Natural killer cell (primary cell): ENCODE data around the gene RETREG1. TPM values are rescaled to one million over a fixed set of nuclear protein-coding genes. Genes with fewer than 3 reads are reported as not detected.

Experiments used
- ATAC-seq, 3 donors: fragments of 150-1000 bp in 2 of 3; fragments of 200-7000 bp in 1 of 3; cut with Tn5 transposase; 1 replicate in 1 of 3; 2 replicates in 2 of 3; pipeline ENCODE4 v1.10.0; 2021; ENCODE audit warnings: mild to moderate bottlenecking in 2 of 3, moderate library complexity in 2 of 3
- DNase-seq, 2 donors: peaks; one replicate each; pipeline versions ENCODE4 v3.0.0 to v3.0.0-alpha.2; 2013 to 2021; ENCODE audit warnings: mixed read lengths in 1 of 2
- H3K27ac ChIP-seq: one replicate; pipeline ENCODE4 v1.5.1; 2013; ENCODE audit warnings: mild to moderate bottlenecking, low read length
- H3K27me3 ChIP-seq: one replicate; pipeline ENCODE4 v1.6.1; 2013; ENCODE audit warnings: low read length; ENCODE audit not compliant: control insufficient read depth, insufficient read depth
- H3K36me3 ChIP-seq: one replicate; pipeline ENCODE4 v1.6.1; 2013; ENCODE audit warnings: low read length; ENCODE audit not compliant: control insufficient read depth, insufficient read depth
- H3K4me1 ChIP-seq: one replicate; pipeline ENCODE4 v1.6.1; 2013; ENCODE audit warnings: low read length; ENCODE audit not compliant: control insufficient read depth, insufficient read depth
- H3K4me3 ChIP-seq: one replicate; pipeline ENCODE4 v1.5.1; 2013; ENCODE audit warnings: low read length
- H3K9me3 ChIP-seq: one replicate; pipeline ENCODE4 v1.6.1; 2013; ENCODE audit warnings: low read length; ENCODE audit not compliant: control insufficient read depth, insufficient read depth
- H3K27ac Mint-ChIP-seq, 2 donors: one replicate each; pipeline ENCODE4 v1.8.0; 2022; ENCODE audit warnings: mild to moderate bottlenecking in 2 of 2, mixed read lengths in 2 of 2, moderate library complexity in 1 of 2
- H3K27me3 Mint-ChIP-seq, 2 donors: one replicate each; pipeline ENCODE4 v1.8.0; 2022; ENCODE audit warnings: low read depth in 2 of 2, mixed read lengths in 2 of 2
- H3K36me3 Mint-ChIP-seq: one replicate; pipeline ENCODE4 v1.8.0; 2022; ENCODE audit warnings: mixed read lengths
- H3K4me1 Mint-ChIP-seq, 2 donors: one replicate each; pipeline ENCODE4 v1.8.0; 2022; ENCODE audit warnings: mixed read lengths in 2 of 2
- H3K4me3 Mint-ChIP-seq: one replicate; pipeline ENCODE4 v1.8.0; 2022; ENCODE audit warnings: mild to moderate bottlenecking, moderate library complexity, mixed read lengths
- H3K9me3 Mint-ChIP-seq, 2 donors: one replicate each; pipeline ENCODE4 v1.8.0; 2022; ENCODE audit warnings: mixed read lengths in 2 of 2
- WGBS: methylation state at CpG from one replicate; pipeline ENCODE4 v1.1.7; 2013; ENCODE audit warnings: missing lambda C conversion rate; ENCODE audit not compliant: insufficient coverage; 5-methylcytosine and 5-hydroxymethylcytosine counted together
- intact Hi-C: fragments of 100-400 bp; cut with micrococcal nuclease; formaldehyde crosslinking; loops from one replicate; pipeline ENCODE4 v1.14.2; 2022
- total RNA-seq, 4 donors: library from RNA; stranded (reverse); fragments of 120-200 nt in 1 of 4; gene quantifications; one replicate each; pipeline versions ENCODE4 v1.2.3 to v1.2.4, GENCODE V29; 2013 to 2022
- TF ChIP-seq, protein P1 (sequence below): fragments of 200-600 bp; IDR thresholded peaks from one replicate; pipeline ENCODE4 v1.8.0; 2022; ENCODE audit warnings: antibody characterized with exemption

The RETREG1 gene
- total RNA-seq, 3 donors from 2014 or later (not counting 1 experiment from before 2014, with no cell fraction given), result 2.1 to 4.5 (median 3.3) TPM

DNA sequence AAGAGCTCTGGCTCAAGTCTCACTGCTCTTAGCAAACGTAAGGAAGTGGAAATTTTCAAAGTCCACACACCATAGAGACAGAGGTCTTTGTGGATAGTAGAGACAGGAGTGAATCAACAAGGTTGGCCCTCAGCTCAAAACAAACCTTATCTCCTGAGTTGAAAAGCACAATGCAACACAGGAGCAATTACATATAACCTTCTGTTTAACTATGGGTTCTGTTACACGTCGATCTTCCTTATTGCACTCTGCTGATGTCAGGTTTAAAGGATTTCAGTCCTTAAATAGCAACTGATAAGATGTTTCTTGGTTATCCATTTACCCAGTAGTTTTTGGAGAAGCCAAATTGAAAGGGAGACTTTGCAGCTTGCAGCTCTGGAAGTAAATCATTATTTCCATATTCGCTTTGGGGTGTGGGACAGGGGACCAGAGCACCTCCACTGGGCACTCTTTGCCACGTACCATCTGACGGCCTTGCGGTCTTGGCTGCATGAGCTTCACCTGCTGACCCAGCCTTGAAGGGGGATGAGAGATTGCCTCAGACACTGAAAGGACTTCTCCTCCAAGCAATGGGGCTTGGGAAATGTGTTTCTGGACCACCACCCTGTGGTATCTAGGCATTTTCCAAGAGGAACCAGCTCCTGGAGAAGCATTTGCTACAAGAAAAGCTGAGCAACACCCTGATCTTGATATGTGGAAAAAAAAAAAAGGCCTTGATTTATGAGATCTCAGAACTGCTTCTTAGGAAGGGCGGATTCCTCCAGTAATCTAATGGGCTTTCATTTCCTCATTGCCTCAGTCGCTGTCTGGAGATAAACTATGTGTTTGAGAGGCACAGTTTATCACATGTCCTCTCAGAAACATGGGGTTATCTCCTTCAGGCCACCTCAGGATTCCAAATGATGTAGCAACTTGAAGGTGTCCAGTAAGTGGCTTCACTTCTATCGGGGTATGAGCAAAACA lies 95.0 kb downstream of the RETREG1 start:
- intact Hi-C loops, result no loop called here
- Mint-ChIP-seq H3K36me3 (no peaks in the 10 kb centered on the region), H3K4me3 (no peak overlapping the region), H3K27ac (no peak overlapping the region), H3K27me3 (no peaks in the 10 kb centered on the region), H3K4me1 (peaks cover 0 to 10% of the 10 kb centered on the region in 2 donors), H3K9me3 (no peaks in the 10 kb centered on the region)
- DNase-seq, result no peak
- Histone ChIP-seq H3K36me3 (no peaks in the 10 kb centered on the region), H3K27ac (no peak overlapping the region), H3K9me3 (no peaks in the 10 kb centered on the region), H3K27me3 (no peaks in the 10 kb centered on the region), H3K4me1 (no peaks in the 10 kb centered on the region), H3K4me3 (no peak overlapping the region)
- ATAC-seq, result no peak
- WGBS, result 94% methylated on average over 9 of the region's 10 CpGs
- TF ChIP-seq, protein P1, sequence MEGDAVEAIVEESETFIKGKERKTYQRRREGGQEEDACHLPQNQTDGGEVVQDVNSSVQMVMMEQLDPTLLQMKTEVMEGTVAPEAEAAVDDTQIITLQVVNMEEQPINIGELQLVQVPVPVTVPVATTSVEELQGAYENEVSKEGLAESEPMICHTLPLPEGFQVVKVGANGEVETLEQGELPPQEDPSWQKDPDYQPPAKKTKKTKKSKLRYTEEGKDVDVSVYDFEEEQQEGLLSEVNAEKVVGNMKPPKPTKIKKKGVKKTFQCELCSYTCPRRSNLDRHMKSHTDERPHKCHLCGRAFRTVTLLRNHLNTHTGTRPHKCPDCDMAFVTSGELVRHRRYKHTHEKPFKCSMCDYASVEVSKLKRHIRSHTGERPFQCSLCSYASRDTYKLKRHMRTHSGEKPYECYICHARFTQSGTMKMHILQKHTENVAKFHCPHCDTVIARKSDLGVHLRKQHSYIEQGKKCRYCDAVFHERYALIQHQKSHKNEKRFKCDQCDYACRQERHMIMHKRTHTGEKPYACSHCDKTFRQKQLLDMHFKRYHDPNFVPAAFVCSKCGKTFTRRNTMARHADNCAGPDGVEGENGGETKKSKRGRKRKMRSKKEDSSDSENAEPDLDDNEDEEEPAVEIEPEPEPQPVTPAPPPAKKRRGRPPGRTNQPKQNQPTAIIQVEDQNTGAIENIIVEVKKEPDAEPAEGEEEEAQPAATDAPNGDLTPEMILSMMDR, result no peak

DNA sequence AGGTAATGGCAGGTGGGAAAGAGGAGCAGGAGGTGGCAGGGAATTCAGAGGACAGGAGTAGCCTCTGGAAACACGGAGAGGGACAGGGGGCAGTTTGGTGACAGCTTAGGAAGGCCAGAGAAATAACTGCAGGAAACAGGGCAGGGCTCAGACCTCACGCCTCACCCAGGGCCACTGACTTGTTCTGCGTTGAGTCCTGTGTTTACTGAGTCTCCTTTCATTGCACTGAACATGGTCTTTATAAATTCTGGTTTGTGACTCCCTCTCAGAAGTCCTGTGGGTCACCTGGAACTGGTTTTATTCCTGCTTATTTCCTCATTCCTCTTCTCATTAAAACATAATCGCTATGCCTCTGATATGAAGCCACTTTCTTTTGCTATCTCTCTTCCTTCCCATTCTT lies 96.0 kb downstream of the RETREG1 start:
- no peaks in the 10 kb centered on the region for H3K36me3 ChIP-seq

DNA sequence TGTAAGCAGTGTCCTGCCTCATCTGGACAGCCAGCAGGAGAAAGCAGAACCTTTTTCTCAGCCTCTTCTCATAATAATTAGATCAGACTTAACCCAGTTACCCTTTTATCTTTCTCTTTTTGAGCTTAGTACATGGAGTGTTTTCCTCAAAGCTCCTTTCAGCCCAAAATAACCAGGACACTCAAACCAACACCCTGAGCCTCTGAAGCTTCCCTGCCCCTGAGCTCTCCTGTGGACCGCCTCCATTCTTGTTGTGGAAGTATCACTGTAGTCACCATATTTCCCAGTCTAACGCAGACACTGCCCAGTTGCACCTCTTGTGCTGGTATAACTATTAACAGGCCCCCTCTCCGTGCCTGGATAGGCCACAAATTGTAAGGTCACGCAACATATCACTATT lies 97.4 kb downstream of the RETREG1 start:
- intact Hi-C loops, result no loop called here
- DNase-seq, result no peak
- Histone ChIP-seq H3K9me3 (no peaks in the 10 kb centered on the region), H3K4me1 (no peaks in the 10 kb centered on the region), H3K4me3 (no peak overlapping the region), H3K36me3 (no peaks in the 10 kb centered on the region), H3K27me3 (no peaks in the 10 kb centered on the region), H3K27ac (no peak overlapping the region)
- no peaks in the 10 kb centered on the region for H3K9me3 Mint-ChIP-seq
- no peak overlapping the region for H3K27ac Mint-ChIP-seq
- no peak for ATAC-seq
- WGBS, result 90% methylated on average over 4 of the region's 4 CpGs
- no peaks in the 10 kb centered on the region for H3K27me3 Mint-ChIP-seq
- TF ChIP-seq, protein P1, result no peak
- H3K4me3 Mint-ChIP-seq, result no peak overlapping the region
- no peaks in the 10 kb centered on the region for H3K36me3 Mint-ChIP-seq
- peaks cover 0 to 10% of the 10 kb centered on the region in 2 donors for H3K4me1 Mint-ChIP-seq

More for the DNA sequence above, 96.0 kb downstream of the RETREG1 start:
- H3K9me3 Mint-ChIP-seq, result no peaks in the 10 kb centered on the region
- no peaks in the 10 kb centered on the region for H3K9me3 ChIP-seq
- H3K4me1 ChIP-seq, result no peaks in the 10 kb centered on the region
- H3K36me3 Mint-ChIP-seq, result no peaks in the 10 kb centered on the region
- ATAC-seq (no peak), DNase-seq (no peak)
- no peaks in the 10 kb centered on the region for H3K27me3 Mint-ChIP-seq
- no peak overlapping the region for H3K27ac ChIP-seq
- no peak overlapping the region for H3K4me3 Mint-ChIP-seq
- H3K27me3 ChIP-seq, result no peaks in the 10 kb centered on the region
- intact Hi-C loops, result no loop called here
- no peak overlapping the region for H3K27ac Mint-ChIP-seq
- H3K4me3 ChIP-seq, result no peak overlapping the region
- peaks cover 0 to 10% of the 10 kb centered on the region in 2 donors for H3K4me1 Mint-ChIP-seq
- TF ChIP-seq, protein P1, result no peak
- WGBS, result 81% methylated on average over 4 of the region's 4 CpGs
